Measurements from ENCODE around the gene CEP63. TPM values are rescaled to one million over a fixed set of nuclear protein-coding genes. Genes with fewer than 3 reads are reported as not detected.

The CEP63 gene
- total RNA-seq, 1 experiment from 2014 or later, result 20.8 TPM

DNA sequence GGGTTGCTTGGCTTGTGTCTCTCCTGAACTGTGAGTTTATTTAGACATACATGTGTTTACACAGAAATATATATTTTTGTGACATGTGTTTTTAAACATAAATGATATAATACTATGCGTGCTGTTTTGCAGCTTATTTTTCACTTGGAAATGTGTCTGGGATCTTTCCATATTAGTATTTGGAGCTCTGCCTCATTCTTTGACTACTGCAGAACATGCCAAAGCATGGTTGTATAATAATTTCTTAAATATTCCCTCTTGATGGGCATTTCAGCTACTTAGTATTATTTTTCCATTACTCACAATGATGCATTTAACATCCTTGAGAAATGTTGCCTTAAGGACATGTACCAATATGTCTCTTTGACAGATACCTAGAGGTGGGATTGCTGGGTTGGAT, 19.5 kb upstream of the CEP63 start:
- no peak for DNase-seq (ENCODE audit: extremely low read depth, low read depth)

DNA sequence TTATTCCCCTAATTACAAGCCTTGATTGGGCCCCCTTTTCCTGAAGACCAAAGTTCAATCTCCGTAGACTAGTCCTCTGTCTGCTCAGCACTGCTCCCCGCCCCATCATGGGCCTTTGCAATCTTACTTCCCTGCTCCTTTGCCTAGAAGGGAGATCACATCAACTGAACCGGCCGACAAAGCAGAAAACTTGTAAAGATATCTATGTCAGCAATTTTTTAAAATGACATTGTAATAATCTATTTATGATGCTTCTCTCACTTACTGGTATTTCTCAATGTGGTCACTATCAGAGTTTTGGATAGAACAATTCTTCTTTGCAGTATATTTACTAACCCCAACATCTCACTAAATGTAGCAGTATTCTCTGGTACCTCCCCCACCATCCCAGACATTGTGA, 17.3 kb upstream of the CEP63 start:
- DNase-seq (ENCODE audit: extremely low read depth, low read depth), result no peak

DNA sequence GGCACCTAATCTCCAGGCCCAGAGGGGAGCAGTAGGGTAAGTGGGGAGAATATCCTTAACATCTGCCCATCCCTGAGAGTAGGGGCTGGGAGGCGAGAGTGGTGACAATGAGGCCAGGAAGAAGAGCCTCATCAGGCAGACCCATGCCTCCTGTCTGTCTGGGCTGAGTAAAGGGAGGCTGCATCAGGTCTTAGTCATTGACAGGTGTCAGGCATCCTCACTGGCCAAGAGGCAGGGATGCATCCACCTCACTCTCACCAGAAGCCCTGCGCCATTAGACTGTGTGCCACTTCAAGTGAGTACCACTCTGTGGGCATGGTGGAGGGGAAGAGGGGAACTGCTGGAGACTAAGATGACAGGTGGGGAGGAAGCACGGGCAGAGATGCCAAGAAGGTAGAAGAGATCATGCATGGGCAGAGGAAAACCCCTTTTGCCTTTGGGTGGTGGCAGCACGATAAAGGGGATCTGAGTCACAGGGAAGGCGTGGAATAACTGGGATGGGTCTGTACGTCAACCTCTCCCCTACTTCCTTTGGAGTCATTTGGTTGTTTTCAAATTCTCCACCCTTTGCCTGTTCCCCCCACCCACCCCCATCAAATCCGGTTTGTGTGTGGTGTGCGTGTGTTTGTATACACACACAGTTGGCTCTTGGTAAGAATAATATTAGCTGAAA, 14.2 kb upstream of the CEP63 start:
- no peak for DNase-seq (ENCODE audit: extremely low read depth, low read depth)

DNA sequence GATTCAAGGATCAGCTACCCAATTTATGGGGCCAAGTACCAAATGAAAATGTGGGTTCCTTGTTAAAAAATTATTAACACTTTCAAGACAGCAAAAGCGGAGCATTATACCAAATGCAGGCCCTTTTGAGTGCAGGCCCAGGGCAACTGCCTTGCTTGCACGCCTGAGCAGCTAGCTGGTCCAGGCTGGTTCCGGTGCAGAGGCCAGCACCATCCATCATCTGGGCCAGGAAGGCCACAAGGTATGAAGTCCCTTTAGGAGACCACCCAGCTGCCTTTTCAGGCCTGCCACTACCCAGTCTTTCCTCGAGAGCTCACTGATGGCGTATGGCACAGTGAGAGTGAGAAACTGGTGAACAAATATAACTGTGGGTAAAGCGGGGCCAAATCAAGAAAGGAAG, 13.0 kb upstream of the CEP63 start:
- DNase-seq (ENCODE audit: extremely low read depth, low read depth), result no peak

DNA sequence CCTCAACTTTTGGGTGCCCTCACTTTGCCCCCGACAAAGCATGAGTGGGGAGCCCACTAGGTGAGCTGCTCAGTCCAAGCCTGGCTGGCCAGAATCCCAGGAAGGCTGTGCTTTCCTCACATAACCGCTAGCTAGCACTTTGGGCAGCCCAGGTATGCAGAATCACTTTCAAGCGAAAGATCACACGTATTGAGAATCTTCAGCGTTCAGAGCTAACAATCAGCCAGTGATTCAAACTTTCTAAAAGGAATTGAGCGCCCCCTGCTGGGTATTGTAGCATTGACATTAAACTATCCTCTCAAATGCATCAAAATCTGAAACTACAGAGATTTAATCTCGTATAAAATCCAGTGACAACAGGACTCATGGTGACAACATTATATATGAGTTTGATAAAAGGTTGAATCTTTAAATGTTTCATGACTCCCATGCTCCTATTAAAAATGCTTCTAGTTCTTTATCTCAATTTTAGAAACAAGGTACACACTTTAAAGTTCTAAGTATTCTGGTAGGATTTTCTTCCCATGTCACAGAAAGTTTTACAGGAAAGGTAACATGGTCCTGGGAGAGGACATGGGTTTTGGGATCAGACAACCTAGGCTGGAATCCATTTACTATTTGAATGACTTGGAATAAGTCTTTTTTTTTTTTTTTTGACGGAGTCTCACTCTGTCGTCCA, 11.8 kb upstream of the CEP63 start:
- peak; percentile 72 for DNase-seq (ENCODE audit: extremely low read depth, low read depth)

DNA sequence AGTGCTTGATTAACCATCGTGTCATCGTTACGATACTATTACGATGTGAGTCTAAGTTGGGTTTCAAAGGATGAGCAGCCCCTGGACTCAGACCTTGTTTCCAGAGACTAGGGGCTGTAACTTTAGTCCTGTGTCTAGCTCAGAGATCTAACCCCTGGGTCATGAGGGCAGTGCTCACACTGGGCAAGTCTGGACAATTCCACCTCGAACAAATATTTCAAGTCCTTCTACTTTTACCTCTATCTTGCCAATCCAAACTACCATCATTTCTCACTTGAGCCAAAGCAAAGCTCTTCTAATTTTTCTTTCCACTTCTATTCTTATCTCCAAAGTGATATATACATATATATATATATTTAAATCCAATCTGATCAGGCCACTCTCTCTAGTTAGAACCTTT, 10.9 kb upstream of the CEP63 start:
- DNase-seq (ENCODE audit: extremely low read depth, low read depth), result no peak

DNA sequence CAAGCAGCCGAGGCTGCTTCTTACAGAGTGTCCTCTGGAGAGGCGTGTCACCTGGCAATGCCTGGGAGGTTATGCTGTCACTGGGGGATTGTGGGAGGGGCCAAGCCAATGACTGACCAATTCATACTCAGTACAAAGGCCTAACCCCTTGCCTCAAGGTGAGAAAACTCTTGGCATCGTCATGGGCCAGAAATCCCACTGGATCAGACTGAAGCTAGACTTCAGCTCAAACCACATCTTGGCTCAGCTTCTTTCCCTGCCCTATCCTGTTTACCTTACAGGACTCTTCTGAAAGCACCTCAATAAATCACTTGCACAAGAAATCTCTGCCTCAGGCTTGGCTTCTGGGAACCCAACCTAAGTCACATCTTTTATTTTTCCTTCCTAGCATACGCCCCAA, 9.6 kb upstream of the CEP63 start:
- DNase-seq (ENCODE audit: extremely low read depth, low read depth), result no peak

DNA sequence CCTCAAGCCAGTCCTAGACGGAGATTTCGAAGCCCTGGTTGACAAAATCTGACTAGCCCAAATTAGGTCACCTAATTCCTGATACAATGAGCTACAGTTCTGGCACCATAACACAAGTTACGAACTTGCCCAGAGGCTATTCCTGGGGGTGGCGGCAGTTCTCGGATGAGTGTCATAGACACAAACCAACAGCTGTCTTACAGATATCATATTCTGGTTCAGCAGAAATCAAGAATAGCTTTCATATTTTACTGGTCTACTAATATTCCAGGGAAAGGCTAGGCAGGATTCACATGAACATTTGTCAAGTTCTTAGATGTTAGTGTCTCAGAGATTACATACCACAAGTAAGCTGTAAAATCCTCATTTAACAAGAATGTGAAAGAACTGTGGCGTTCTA, 8.9 kb upstream of the CEP63 start:
- DNase-seq (ENCODE audit: extremely low read depth, low read depth), result no peak

DNA sequence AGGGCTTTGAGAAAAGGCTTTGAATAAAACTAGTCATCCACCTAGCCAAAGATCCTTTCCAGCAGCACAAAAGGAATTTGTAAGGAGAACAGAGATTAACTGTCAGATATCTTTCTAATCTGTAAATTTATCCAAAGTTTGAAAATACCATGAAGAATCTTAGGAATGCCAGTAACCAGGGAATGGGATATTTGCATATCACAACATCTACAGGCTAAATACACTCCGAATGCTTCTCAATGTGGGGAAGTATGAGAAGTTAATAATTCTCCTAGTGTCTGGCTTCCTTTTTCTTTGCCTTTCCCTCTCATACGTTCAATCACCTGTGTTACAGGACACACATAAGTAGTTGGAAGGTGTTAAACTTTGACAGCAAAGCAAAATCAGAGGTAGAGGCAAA, 7.9 kb upstream of the CEP63 start:
- DNase-seq (ENCODE audit: extremely low read depth, low read depth), result no peak

DNA sequence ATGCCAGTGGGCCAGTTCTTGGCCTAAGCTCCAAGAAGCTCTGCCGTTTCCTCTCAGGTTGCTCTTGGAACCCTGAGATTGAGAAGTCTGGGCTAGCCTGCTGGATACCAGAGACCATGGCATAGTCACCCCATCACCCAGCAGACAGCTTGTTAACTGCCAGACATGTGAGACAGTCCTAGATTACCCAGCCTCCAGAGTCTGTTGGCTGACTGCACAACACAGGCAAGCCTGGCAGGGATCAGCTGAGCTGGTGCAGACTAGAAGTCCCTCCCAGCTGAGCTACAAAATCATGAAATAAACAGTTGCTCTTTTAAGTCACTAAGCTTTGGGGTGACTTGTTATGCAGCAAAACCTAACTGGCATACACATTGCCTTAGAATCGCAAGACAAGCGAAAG, 5.3 kb upstream of the CEP63 start:
- no peak for DNase-seq (ENCODE audit: extremely low read depth, low read depth)

DNA sequence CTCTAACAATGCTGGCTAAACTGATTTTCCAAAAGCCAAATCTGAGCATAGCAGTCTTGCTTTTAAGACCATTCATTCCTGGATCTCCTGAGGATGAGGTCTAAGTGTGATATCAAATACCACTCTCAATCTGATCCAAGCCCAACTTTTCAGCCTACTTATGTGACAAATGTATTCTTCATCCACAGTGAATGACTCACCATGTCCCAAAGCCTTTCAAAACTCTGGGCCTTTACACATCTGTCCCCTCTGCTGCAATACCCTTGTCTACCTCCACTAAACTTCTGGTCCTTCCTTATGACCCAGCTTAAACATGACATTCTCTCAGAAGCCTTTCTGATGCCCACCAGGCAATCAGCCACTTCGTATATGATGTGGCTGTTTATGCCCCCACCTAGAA, 4.7 kb upstream of the CEP63 start:
- DNase-seq (ENCODE audit: extremely low read depth, low read depth), result no peak

DNA sequence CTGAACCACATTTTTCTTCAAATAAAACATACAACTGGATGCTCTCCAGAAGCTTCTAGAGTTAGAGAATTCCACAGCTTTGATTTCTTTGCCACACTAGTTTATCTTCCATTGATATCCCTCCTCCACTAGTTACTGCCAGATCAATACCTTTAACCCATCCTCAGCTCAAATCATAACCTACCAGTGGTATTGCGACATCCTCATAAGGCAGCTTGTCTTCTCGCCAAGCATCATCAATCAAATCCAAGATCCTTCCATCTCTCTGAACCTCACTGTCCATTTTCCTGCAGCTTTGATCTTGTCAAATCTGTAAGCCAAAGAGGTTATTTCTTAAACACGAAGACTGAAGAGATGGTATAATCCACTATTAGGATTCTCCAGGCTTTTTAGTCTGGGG, 3.2 kb upstream of the CEP63 start:
- no peak for DNase-seq (ENCODE audit: extremely low read depth, low read depth)

DNA sequence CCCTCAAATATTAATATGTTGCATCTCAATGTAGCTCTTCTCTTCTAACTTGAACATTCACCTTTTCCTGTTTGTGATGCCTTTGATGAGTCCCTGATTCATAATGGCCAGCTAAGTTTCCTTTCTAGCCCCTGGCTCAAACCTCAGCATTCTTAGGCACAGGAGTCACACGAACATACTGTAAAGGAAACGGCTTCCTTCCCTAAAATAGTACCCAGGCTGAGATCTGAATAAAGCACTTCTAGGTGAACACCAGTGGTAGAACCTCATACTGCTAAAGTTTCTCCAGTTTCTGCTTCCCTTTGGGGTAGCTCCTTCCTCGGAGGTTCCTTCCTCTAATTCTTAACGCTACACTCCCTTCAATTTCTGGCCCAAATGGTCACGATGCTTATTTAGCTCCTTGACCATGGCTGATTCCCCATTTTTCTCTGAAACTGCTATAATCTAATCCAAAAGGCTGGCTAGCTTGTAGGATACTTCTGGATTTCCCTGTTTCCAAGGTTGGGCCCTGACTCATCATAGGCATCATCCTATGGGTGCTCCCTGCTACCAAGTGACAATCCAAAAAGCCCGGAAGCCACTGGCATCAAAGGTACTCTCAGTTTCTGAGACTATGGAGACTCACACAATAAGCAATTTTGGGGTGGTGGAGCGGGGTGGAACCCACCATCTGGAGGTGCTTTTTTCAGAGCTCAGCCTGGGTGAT, 2.5 kb upstream of the CEP63 start:
- no peak for DNase-seq (ENCODE audit: extremely low read depth, low read depth)

DNA sequence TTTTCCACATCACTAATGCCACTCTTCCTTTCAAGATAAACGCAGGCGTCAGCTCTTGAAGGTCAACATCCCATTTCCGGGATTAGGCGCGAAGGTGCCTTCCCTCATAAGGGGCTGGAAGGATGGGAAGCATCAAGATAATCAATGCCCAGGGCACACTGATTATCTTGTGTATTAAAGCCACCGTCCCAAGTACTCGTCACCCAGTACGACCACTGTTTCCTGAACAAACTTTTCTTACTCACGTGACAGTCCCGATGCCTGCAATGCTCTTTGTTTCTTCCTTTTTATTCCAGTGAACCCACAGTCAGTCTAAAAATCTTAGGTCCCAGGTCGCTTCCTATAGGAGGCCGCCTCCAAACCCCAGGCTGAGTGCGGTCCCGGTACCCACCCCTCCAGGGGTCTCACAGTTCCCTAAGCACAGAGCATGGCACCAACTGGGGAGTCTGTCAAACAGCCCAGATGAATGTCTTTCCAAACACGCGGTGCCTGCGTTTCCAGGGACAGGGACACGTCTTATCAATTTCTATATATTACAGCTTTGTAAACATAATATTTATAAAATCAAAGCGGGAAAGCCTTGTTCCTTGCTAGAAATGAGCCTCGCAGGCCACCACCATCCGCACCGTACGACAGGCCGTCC, 661 bp upstream of the CEP63 start:
- peak; percentile 3 for DNase-seq (ENCODE audit: extremely low read depth, low read depth)

DNA sequence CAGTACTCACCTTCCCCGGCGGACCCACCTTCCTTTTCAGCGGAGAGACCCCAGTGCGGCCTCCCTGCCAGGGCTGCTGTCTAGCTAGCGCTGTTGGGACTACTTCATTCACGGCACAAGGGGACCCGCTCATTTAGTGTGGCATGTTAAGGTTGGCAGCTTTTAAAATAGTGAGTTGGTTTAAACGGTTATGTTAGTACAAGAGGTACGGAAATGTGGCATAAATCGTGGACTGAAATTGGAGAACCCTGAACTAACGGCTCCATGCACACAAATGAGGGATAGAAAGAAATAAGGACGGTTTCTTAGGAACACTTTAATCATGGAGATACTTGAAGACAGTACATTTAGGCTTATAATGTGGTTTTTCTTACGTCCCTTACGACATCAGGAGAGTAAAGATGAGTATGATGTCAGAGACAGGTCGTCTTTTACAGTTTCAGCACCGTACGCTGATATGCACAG, 752 bp downstream of the CEP63 start:
- peak; percentile 6 for DNase-seq (ENCODE audit: extremely low read depth, low read depth)

DNA sequence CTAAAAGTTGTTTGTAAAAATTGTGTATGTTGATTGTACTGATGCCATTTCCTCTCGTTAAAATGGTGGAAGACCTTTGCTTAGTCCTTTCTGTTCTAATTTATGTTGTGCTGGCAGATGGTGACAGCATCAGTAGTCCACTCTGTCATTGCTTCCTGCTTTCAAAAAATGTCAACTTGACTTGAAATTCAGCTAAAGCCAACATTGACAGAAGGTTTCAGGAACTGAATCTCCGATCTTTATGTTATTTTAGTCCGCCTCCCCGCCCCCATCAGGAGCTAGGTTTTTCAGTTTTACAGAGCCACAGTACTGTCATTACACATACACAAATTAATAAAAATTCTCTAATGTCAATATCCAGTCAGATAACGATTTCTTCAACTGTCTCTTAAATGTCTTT, 1.5 kb downstream of the CEP63 start:
- DNase-seq (ENCODE audit: extremely low read depth, low read depth), result no peak

DNA sequence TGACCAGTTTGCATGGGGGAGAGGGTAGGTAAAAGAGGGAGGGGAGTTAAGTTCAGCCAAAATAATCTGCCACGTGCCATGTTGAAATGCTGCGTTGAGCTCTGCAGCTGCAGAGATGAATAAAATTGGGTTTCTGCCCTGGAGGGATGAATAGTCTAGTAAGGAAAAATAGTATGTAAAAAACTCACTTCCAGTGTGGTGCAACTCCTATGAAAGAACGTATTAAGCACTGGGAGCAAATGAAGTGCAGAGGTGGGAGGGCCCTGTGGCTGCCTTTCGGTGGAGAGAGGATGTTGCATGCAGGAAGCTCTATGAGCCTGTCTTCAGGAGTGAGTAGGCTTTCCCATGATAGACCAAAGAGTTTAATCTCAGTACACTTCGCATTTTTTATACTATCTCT, 8.6 kb downstream of the CEP63 start:
- DNase-seq (ENCODE audit: extremely low read depth, low read depth), result no peak

DNA sequence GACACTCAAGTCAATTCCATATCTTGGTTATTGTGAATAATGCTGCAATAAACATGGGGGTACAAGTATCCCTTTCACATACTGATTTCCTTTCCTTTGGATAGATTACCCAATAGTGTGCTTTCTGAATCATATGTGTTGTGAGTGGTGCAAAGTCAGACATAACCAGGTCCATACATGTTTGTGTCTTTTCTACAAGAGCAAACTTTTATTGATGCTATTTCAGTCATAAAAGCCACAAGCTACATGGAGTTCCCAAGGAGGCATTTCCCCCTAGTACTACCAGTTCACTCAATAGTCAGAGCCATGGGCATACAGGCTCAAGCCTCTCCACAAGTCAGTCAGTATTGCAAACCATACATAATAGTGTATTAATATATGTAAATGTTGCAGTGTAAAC, 10.1 kb downstream of the CEP63 start:
- DNase-seq (ENCODE audit: extremely low read depth, low read depth), result no peak

DNA sequence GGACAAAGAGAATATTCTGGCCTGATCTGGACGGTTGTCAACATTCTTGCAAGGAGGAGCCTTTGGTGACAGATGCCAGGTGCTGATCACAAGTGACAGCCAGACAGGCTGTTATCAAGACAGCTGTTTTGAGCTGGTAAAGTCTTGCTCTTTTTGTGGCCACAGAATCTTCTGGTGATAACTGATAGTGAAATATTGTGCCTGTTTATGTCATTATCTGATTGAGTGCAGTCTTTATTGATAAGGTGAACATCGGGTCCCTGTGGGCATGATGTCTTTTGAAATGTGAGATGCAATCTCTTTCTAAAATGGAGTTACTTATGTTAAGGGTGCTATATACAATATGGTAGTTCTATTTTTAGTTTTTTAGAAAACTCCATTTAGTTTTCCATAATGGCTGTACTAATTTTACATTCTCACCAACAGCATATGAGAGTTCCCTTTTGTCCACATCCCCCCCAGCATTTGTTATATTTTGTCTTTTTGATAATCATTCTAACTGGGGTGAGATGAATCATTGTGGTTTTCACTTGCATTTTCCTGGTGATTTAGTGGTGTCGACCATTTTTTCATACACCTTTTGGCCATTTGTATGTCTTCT, 10.7 kb downstream of the CEP63 start:
- no peak for DNase-seq (ENCODE audit: extremely low read depth, low read depth)

DNA sequence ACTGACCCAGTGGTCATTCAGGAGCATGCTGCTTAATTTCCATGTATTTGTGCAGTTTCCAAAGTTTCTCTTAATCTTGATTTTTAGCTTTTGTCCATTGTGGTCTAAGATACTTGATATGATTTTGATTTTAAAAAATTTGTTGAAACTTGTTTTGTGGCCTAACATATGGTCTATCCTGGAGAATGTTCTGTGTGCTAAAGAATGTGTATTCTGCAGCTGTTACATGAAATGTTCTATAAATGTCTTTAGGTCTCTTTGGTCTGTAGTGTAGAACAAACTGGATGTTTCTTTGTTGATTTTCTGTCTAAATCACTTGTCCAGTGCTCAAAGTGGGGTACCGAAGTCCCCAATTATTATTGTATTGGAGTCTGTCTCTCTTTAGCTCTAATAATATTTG, 17.4 kb downstream of the CEP63 start:
- no peak for DNase-seq (ENCODE audit: extremely low read depth, low read depth)

DNA sequence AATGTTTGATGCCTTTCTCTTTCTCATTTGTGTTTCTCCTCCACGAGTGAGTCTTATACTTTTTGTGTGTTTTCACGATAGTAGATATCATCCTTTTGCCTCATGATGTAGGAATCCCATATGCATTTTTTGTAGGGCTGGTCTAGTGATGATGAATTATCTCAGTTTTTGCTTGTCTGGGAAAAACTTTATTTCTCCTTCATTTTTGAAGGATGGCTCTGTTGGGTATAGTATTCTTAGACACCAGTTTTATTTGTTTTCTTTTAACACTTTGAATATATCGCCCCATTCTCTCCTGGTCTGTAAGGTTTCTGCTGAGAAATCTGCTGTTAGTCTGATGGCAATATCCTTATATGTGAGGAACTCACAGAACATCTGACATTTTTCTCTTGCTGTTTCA, 18.3 kb downstream of the CEP63 start:
- no peak for DNase-seq (ENCODE audit: extremely low read depth, low read depth)

Measured in NCI-H460 (cell line).